Adipose tissue (tissue), 3 donors: Measurements from ENCODE around the gene SLC37A1. TPM values are rescaled to one million over a fixed set of nuclear protein-coding genes. Genes with fewer than 3 reads are reported as not detected.

Source experiments
- H3K27ac ChIP-seq: one replicate; pipeline ENCODE4 v1.5.1; 2013; ENCODE audit warnings: low read depth, low read length
- WGBS, 3 donors: extraction: QIAGEN DNeasy Blood & Tissue Kit; methylation state at CpG; one replicate each; pipeline ENCODE4 v1.1.7; 2013; 5-methylcytosine and 5-hydroxymethylcytosine counted together
- polyA plus RNA-seq, 3 donors: library from polyadenylated mRNA; stranded (reverse); fragments of 200-250 nt; gene quantifications; one replicate each; pipeline ENCODE4 v1.2.3, GENCODE V29; 2013
- donor health status: healthy with polysubstance abuse.
- donor health status: Bipolar disorder and iron deficiency.
- donor health status: healthy.

SLC37A1 gene
- polyA plus RNA-seq, 3 donors, result 3.7 to 4.6 (median 4.4) TPM

- 59 to 83% (median 64%) methylated on average over 28 of the region's 28 CpGs for WGBS, 3 donors
- H3K27ac ChIP-seq, result no peak overlapping the region
These were observed 21.0 kb downstream of the SLC37A1 start for GRCh38 chr21:42534421-42535378.

- H3K27ac ChIP-seq, result no peak overlapping the region
- WGBS, 3 donors, result 71 to 78% (median 73%) methylated on average over 17 of the region's 17 CpGs
These were observed 22.0 kb downstream of the SLC37A1 start for GRCh38 chr21:42535602-42536171.

DNA sequence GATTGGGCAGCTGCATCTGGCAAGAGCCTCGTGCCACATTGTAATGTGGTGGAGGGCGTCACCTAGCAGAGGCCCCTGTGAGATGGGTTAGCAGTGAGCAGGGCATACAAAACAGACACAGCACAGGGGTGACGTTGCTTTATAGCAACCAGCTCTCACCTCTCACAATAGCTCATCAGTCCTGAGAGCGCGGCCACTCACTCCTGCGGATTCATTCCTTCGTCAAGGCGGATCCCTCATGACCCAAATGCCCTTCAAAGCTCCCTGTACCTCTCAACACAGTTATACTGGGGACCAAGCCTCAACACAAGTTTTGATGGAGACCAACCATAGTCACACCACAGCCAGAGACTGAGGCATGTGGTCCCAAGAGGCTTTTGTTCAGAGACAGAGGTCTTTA lies 22.9 kb downstream of the SLC37A1 start:
- no peak overlapping the region for H3K27ac ChIP-seq
- WGBS, 3 donors, result 92 to 97% (median 94%) methylated on average over 8 of the region's 8 CpGs

GRCh38 chr21:42537106-42537742 lies 23.6 kb downstream of the SLC37A1 start:
- H3K27ac ChIP-seq, result no peak overlapping the region
- WGBS, 3 donors, result 70 to 85% (median 84%) methylated on average over 4 of the region's 4 CpGs

- WGBS, 3 donors, result 70 to 80% (median 79%) methylated on average over 10 of the region's 10 CpGs
- H3K27ac ChIP-seq, result no peak overlapping the region
These were observed 25.0 kb downstream of the SLC37A1 start for GRCh38 chr21:42538479-42539275.

- 84 to 94% (median 91%) methylated on average over 17 of the region's 17 CpGs for WGBS, 3 donors
- no peak overlapping the region for H3K27ac ChIP-seq
These were observed 25.7 kb downstream of the SLC37A1 start for GRCh38 chr21:42539342-42539741.

DNA sequence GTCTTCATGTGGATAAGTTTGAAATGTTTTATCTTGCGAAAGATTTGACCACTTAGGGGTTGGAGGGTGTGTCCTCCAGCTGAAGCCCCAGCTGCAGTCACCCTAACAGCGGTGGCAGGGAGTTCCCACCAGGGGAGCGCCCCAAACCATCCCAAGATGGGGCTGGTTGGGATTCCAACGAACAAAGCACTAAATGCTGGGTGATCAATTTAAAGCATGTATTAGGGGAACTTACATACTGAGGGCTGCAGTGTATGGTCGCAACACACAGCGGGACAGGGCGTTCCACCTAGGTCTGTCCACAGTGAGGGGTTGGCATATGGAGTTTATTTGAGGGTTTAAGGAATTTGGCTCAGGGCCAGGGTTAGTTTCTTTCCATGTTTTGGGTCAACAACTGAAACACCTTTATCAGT lies 26.3 kb downstream of the SLC37A1 start:
- H3K27ac ChIP-seq, result no peak overlapping the region
- 84 to 90% (median 86%) methylated on average over 7 of the region's 7 CpGs for WGBS, 3 donors

DNA sequence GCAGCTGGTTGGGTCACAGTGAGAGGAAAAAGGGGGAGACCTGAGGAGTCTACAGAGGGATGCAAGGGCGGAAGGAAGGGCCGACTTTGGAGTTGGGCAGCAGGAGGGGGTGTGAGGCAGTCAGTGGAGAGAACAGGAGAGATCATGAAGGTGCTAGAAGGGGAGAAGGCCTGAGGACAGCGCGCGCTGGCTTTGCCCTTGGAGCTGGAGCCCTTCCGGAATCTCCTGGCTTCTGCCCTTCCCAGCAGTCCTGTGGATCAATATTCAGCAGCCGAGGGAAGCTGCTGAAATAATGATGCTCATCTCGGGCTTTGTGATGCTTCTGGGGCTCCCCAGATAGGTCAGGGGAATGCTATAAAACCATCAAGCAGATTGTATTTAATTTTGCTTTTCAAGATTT lies 26.7 kb downstream of the SLC37A1 start:
- no peak overlapping the region for H3K27ac ChIP-seq
- WGBS, 3 donors, result 66 to 93% (median 87%) methylated on average over 8 of the region's 8 CpGs

GRCh38 chr21:42541174-42541573 lies 27.5 kb downstream of the SLC37A1 start:
- H3K27ac ChIP-seq, result no peak overlapping the region
- WGBS, 3 donors, result 91 to 98% (median 91%) methylated on average over 12 of the region's 12 CpGs

GRCh38 chr21:42541618-42542017 lies 28.0 kb downstream of the SLC37A1 start:
- no peak overlapping the region for H3K27ac ChIP-seq

- WGBS, 3 donors, result 91 to 94% (median 93%) methylated on average over 8 of the region's 8 CpGs
- no peak overlapping the region for H3K27ac ChIP-seq
These were observed 28.5 kb downstream of the SLC37A1 start for GRCh38 chr21:42542196-42542595.

DNA sequence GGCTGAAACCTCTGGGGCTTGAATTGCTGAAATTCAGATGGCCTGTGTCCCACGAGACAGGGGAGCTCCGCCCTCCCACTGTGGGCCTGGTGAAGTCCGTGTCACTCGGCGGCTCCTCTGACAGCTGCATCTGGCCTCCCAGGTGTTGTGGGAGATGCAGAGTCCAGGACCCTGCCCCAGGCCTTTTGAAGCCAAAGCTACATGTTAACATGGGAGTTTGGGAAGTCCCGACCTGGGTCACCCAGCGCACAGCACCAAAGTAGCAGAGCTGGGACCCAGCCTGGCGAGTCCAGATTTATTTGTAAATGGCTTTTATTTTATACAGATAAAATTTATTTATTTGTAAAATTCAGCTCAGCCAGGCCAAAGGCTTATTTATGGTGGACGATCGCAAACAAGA lies 28.9 kb downstream of the SLC37A1 start:
- no peak overlapping the region for H3K27ac ChIP-seq
- WGBS, 3 donors, result 86 to 90% (median 89%) methylated on average over 10 of the region's 10 CpGs

DNA sequence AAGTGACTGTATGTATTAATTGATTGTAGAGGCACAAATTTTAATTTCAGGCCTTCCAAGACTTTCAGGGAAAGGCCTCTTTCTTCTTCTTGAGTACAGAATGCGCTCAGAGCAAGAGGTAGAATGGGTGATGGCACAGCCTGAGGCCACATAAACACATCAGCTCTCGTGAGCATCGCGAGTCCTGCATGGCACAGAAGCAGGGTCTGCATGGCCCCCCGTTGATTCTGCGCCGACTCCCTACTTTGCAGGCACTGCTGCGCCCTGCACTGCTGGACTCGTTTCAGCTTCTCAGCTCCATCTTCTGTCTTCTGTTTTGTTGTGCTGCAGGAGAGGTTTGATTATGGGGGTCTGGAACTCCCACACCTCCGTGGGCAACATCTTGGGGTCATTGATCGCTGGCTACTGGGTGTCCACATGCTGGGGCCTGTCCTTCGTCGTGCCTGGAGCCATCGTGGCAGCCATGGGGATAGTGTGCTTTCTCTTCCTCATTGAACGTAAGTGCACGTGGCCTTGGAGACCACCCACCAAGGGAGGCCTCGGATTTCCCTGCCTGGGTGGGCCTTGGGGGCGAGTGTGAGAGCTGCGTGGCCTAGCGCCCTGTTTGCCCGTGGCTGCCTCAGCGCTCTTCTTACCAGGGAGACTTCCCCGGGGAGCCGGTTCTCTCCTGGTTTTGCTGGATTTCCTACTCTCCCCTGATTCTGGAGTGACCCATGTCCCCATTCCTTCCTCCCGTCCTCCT lies 29.6 kb downstream of the SLC37A1 start:
- no peak overlapping the region for H3K27ac ChIP-seq
- WGBS, 3 donors, result 89 to 91% (median 91%) methylated on average over 25 of the region's 25 CpGs

DNA sequence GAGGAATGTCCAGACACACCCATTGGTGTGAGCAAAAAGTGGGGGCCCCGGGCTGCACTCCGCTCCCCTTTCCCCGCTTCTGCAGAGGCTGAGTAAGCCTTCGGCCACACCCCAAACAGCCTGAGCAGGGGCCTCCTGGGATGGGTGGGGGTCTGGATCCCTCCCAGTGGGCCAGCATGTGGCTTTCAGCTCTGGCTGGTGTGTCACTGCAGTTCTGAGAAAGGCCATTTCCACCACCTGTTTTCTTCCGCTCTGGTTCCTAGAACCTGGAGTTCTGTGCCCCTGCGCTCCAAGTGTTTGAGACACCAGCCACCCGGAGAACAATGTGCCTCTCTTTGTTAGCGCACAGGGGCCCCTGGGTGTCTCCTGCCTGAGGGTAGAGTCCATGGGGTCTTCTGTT lies 30.9 kb downstream of the SLC37A1 start:
- no peak overlapping the region for H3K27ac ChIP-seq
- 87 to 92% (median 88%) methylated on average over 8 of the region's 8 CpGs for WGBS, 3 donors

GRCh38 chr21:42545317-42545716 lies 31.7 kb downstream of the SLC37A1 start:
- H3K27ac ChIP-seq, result no peak overlapping the region
- WGBS, 3 donors, result 84 to 97% (median 95%) methylated on average over 4 of the region's 4 CpGs

DNA sequence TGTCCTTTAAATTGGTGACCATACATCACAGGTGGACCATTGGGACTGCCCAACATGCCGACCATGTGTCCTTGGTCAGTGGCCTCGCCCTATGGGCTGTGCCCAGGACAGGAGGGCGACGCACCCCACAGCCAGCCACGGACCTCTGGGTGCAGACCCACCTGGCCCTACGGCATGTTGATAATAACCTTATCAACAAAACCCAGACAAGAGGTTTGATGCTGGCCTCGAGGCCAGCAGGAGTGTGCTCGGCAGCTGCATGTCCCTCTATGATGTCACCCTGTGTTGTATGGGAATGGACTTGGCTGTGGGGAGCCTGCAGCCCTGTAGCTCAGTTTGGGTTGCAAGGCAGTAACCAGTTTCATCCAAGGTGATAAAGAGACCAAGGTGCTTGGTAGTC lies 32.1 kb downstream of the SLC37A1 start:
- H3K27ac ChIP-seq, result no peak overlapping the region
- 87 to 92% (median 90%) methylated on average over 8 of the region's 8 CpGs for WGBS, 3 donors

DNA sequence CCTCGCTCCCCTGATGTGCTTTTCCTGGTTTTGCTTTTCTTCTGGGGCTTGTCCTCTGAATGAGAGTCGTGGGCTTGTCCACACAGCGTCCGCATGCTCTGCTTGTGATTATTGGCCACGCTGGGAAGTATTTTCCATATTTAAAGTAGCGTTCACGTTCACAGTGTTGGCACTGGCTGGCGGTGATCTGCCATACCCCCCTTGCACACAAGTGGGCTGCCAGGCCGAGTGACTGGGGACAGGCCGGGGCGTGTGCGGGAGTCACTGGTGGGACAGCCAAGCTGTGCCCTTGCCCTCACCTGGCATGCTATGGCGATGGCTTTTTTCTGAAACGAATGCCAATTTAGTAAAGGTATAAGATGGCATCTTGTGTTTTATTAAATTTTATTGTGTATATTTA lies 32.8 kb downstream of the SLC37A1 start:
- 91 to 97% (median 92%) methylated on average over 14 of the region's 14 CpGs for WGBS, 3 donors
- H3K27ac ChIP-seq, result no peak overlapping the region
